ENCODE measurements around the gene MADD. TPM values are rescaled to one million over a fixed set of nuclear protein-coding genes. Genes with fewer than 3 reads are reported as not detected.

Gene MADD
- total and polyA plus RNA-seq, 2 donors (not counting 3 experiments of a cell fraction or from before 2014, with no cell fraction given), result 35.3 to 36.8 TPM

DNA sequence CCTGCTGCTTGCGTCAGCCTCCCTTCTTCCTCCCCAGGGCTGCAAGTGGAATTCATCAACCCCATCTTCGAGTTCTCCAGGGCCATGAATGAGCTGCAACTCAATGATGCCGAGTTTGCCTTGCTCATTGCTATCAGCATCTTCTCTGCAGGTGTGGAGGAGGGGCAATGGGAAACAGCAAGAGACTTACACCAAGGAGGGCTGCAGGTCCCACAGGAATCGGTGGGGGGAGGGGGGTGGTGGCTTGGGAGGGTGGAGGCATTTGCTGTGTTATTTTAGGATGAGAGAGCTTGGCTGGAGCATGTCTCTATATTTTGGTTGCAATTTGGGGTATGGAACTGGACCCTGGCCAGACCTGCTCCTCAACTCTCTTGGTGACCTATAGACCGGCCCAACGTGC lies 2.1 kb upstream of the MADD start:
- DNase-seq (ENCODE audit: low read depth, low spot score), result no peak
- POLR2A ChIA-PET, result interaction anchor here (0.6 kb wide), 2 partner anchors 17 to 53 kb away, joined by 3 read pairs; partner anchors contain the start of gene DDB2
- BruUV-seq (replicated peaks), result no TSS peak
- Histone ChIP-seq H4K20me1 (replicated peaks; ENCODE audit: control insufficient read depth, extremely low read depth, insufficient read depth, low read length) (no peaks in the 10 kb centered on the region), H3K4me3 (replicated peaks in 1 of 3; ENCODE audit: insufficient read depth in 1 of 3, low read depth in 1 of 3, low read length in 3 of 3) (no peak overlapping the region), H3K9ac (replicated peaks; ENCODE audit: extremely low read depth, insufficient read depth, low read length) (no peak overlapping the region), H2AFZ (ENCODE audit: low read depth, low read length) (no peak overlapping the region), H3K4me2 (ENCODE audit: insufficient read depth, low read length) (no peak overlapping the region), H3K9me1 (replicated peaks; ENCODE audit: control insufficient read depth, extremely low read depth, insufficient read depth, low read length) (no peaks in the 10 kb centered on the region), H3K79me2 (ENCODE audit: control insufficient read depth, insufficient read depth, low read length) (peaks cover 24% of the 10 kb centered on the region), H3K27me3 (ENCODE audit: control insufficient read depth in 2 of 2, insufficient read depth in 2 of 2, low read length in 2 of 2) (no peaks in the 10 kb centered on the region), H3K36me3 (ENCODE audit: control insufficient read depth in 2 of 2, extremely low read depth in 1 of 2, insufficient read depth in 2 of 2, low read length in 2 of 2) (no peaks in the 10 kb centered on the region), H3K9me3 (replicated peaks; ENCODE audit: control insufficient read depth, insufficient read depth, low read length) (no peaks in the 10 kb centered on the region), H3K4me1 (ENCODE audit: control insufficient read depth, extremely low read depth, insufficient read depth, low read length) (peaks cover 37% of the 10 kb centered on the region), H3K27ac (ENCODE audit: insufficient read depth, low read depth, low read length) (no peak overlapping the region)
- CTCF ChIA-PET, result interaction anchor here (1.1 to 1.8 kb wide), 5 partner anchors 8 to 88 kb away, joined by 3 to 7 read pairs (median 5); partner anchors contain the start of genes ACP2 and NR1H3
- FAIRE-seq, result no peak
- dilution Hi-C loops (cut with MboI; ENCODE audit: extremely low pct_ligation_motif_present, low sequenced_read_pairs) (no loop called here), intact Hi-C loops (cut with micrococcal nuclease) (loop anchor here (5.0 kb wide), 1 partner anchor 139 kb away; the partner anchor contains the start of gene SLC39A13)
- no peak for TF ChIP-seq POLR2AphosphoS5 (IDR thresholded peaks at IDR 0.05; ENCODE audit: insufficient read depth, low read depth, low read length)
- no peak for TF ChIP-seq EZH2 (IDR thresholded peaks at IDR 0.05; ENCODE audit: borderline replicate concordance, low read depth, low read length, severe bottlenecking)
- no peak for TF ChIP-seq POLR2A (IDR thresholded peaks at IDR 0.05; ENCODE audit: low read depth, low read length)
- TF ChIP-seq CTCF (IDR thresholded peaks at IDR 0.05; ENCODE audit: extremely low read depth in 1 of 2, insufficient read depth in 1 of 2, low read depth in 1 of 2, low read length in 2 of 2), result no peak
- no peak for TF ChIP-seq MYC (IDR thresholded peaks at IDR 0.05; ENCODE audit: low read depth, low read length)
- no peak for TF ChIP-seq JUN (IDR thresholded peaks at IDR 0.05; ENCODE audit: borderline replicate concordance, insufficient read depth, insufficient read length, low read depth)
- TF ChIP-seq GATA2 (IDR thresholded peaks at IDR 0.05; ENCODE audit: insufficient read depth, insufficient read length, low read depth, low read length), result no peak
- TF ChIP-seq FOS (IDR thresholded peaks at IDR 0.05; ENCODE audit: borderline replicate concordance, insufficient read depth, low read length), result no peak
- TF ChIP-seq, protein P1, sequence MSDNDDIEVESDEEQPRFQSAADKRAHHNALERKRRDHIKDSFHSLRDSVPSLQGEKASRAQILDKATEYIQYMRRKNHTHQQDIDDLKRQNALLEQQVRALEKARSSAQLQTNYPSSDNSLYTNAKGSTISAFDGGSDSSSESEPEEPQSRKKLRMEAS (IDR thresholded peaks at IDR 0.05; ENCODE audit: insufficient read depth, insufficient read length), result no peak

Data from endothelial cell of umbilical vein (primary cell).